ENCODE data around the gene FYN.

Gene FYN

DNA sequence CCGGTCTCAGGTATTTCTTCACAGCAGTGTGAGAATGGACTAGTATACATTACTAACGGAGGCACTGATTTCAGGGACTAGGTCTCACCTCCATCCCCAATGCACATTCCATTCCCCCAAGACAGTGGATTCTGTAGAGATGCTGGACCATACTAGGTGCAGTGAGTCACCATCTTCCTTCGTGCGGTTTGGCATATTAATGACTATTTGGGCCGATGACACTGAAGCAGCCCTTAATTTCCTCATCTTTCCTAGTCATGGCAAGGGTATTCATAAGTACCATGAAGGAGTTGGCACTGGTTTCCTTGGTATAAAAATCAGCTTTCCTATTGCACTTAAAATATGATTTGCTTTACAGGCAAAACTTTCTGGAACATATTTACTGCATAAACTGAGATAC lies 146.2 kb downstream of the FYN start:
- no peak for TF ChIP-seq CTCF (IDR thresholded peaks at IDR 0.05; ENCODE audit: insufficient read depth, low read depth, low read length, missing control alignments)
- no peak overlapping the region for H3K4me3 ChIP-seq (ENCODE audit: low read length)
- DNase-seq (ENCODE audit: low read depth), result no peak

DNA sequence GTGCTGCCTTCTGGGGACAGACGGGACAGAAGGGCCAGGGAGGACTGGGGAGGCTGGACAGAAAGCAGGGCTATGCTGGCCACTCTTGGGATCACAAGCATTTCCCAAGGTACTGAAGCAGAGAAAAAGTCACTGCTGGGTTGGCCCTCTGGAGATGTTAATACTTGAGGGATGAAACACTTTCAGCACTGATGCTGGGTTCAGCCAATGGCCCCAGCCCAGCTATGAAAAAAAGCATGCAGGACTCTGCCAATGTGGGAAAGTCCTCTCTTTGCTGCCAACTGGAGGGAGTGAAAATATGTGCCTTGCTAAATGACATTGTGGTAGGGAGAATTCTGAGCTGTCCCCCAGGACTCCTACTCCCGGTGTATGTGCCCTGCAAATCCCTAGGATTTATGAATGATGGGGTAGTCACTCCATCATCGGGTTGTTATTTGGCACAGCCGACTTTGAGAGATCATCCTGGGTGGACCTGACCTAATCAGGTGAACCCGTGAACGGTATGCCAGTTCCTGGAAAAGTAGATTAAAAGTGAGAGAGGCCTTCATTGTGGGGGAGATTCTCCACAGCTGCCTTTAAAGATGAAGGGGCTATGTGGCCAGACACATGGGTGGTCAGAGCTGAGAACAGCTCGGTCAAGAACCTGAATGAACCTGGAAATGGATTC lies 147.7 kb downstream of the FYN start:
- no peak overlapping the region for H3K4me3 ChIP-seq (ENCODE audit: low read length)
- no peak for DNase-seq (ENCODE audit: low read depth)
- TF ChIP-seq CTCF (IDR thresholded peaks at IDR 0.05; ENCODE audit: insufficient read depth, low read depth, low read length, missing control alignments), result no peak

GRCh38 chr6:111724505-111724904 lies 148.7 kb downstream of the FYN start:
- TF ChIP-seq CTCF (IDR thresholded peaks at IDR 0.05; ENCODE audit: insufficient read depth, low read depth, low read length, missing control alignments), result no peak
- H3K4me3 ChIP-seq (ENCODE audit: low read length), result no peak overlapping the region
- DNase-seq (ENCODE audit: low read depth), result no peak

DNA sequence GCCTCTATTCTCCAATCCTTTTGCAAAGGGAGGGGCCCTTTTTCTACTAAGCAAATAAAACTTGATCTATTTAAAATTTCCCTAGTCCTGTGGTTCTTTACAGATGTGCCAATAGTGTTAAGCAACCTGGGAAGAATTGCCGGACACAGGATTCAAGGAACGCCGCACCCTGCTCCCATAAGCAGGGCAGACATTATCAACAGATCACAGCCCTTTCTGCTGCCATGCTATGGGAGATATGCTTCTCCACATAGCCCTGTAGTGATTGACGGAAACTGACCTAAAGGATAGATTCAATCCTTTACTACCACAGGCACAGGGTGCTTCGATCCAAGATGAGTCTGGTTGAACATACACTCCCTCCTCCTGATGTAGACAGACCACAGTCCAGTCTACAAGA lies 149.2 kb downstream of the FYN start:
- no peak overlapping the region for H3K4me3 ChIP-seq (ENCODE audit: low read length)
- DNase-seq (ENCODE audit: low read depth), result no peak
- TF ChIP-seq CTCF (IDR thresholded peaks at IDR 0.05; ENCODE audit: insufficient read depth, low read depth, low read length, missing control alignments), result no peak

DNA sequence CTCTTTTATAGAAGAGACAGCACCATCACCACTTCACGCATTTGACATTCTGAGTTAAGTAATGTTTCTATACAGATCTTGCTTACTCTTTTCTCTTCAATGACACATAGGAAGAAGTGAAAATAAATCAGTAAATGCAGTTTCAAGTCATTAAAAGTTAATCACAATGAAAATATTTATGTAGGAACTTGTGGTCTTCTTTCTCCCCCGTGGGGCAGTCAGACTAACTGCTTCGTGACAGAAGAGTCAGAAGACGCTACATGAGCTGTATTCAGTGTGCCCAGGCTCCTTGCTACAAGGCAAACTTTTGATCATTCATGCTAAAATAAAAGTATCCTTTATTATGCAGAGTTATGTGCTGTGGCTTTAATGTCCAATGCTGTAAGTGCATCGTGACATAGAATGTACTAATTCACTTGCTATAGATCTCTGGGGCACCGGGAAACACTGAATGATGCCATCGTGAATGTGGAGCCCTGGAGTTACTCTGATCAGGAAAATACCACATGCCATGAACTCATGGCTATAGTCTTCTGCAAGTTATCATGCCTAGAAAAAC lies 149.8 kb downstream of the FYN start:
- TF ChIP-seq CTCF (IDR thresholded peaks at IDR 0.05; ENCODE audit: insufficient read depth, low read depth, low read length, missing control alignments), result no peak
- DNase-seq (ENCODE audit: low read depth), result no peak
- no peak overlapping the region for H3K4me3 ChIP-seq (ENCODE audit: low read length)

DNA sequence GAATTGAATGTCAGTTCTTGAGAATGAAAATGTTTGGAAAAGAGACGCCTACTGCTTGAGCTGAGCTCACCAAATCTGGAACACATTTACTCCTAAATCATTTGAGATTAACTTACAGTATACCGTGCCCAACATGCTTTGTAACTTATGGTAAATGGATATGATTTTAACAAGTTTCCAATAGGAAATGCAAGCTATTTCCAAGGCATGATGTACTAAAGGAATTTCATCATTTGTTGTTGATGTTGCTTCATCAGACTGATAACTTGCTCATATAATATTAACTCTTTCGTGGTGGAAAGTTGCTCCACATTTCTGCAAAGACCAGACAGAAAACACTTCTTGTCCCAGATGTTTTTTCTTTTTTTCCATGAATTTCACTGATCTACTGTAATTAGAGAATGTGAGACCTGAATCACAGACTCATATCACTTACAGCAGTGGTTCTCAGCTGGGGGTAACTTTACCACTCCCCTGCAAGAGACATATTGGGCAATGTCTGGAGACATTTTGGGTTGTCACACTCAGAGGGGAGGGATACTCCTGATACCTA lies 151.0 kb downstream of the FYN start:
- TF ChIP-seq CTCF (IDR thresholded peaks at IDR 0.05; ENCODE audit: insufficient read depth, low read depth, low read length, missing control alignments), result no peak
- peak; percentile 55 for DNase-seq (ENCODE audit: low read depth)
- no peak overlapping the region for H3K4me3 ChIP-seq (ENCODE audit: low read length)

DNA sequence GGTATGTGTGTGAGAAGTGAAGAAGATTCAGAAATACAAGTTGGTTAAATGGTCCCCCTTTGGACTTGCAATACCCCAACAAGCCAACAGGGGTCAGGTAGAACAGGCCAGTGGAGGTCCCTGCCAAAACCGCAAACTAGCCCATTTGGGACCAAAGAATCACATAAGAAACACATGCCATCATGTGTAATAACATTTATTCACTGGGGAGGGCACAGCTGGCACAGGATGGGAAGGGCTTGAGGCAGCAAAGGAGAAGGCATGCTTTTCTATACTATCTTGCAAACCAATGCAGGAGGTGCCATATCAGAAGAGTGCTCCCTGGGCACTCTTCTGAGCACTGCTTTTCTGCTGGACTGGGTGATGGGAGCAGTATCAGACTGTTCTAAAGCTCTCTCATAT lies 151.5 kb downstream of the FYN start:
- peak; percentile 61 for TF ChIP-seq CTCF (IDR thresholded peaks at IDR 0.05; ENCODE audit: insufficient read depth, low read depth, low read length, missing control alignments)
- H3K4me3 ChIP-seq (ENCODE audit: low read length), result no peak overlapping the region
- peak; percentile 38 for DNase-seq (ENCODE audit: low read depth)
